Measurements from ENCODE around the gene PADI2.

GRCh38 chr1:17040135-17040534 is 79.1 kb downstream of the PADI2 start:
- TF ChIP-seq FOXK2 (IDR thresholded peaks at IDR 0.05) (no peak), FOXA1 (IDR thresholded peaks at IDR 0.05) (no peak), TARDBP (IDR thresholded peaks at IDR 0.05) (no peak), SP1 (IDR thresholded peaks at IDR 0.05) (no peak), ELF4 (IDR thresholded peaks at IDR 0.05) (no peak), BHLHE40 (IDR thresholded peaks at IDR 0.05; ENCODE audit: borderline replicate concordance) (no peak), SUZ12 (IDR thresholded peaks at IDR 0.05) (no peak), LEF1 (IDR thresholded peaks at IDR 0.05; ENCODE audit: borderline replicate concordance) (no peak), ZNF384 (IDR thresholded peaks at IDR 0.05) (no peak), NFRKB (IDR thresholded peaks at IDR 0.05) (no peak), FOXM1 (IDR thresholded peaks at IDR 0.05; ENCODE audit: borderline replicate concordance) (no peak)
